ENCODE results near the gene MEIS3.

GRCh38 chr19:47405854-47406417 lies 13.4 kb downstream of the MEIS3 start:
- no peak for TF ChIP-seq CTCF (IDR thresholded peaks at IDR 0.05)
- TF ChIP-seq POLR2A (IDR thresholded peaks at IDR 0.05) = no peak

Measured in prostate gland (tissue), 2 donors.